ENCODE data around the gene C10orf62. TPM values are rescaled to one million over a fixed set of nuclear protein-coding genes. Genes with fewer than 3 reads are reported as not detected.

The C10orf62 gene
- total RNA-seq, 2 experiments from 2014 or later = not detected

- CTCF ChIA-PET = interaction anchor here (0.6 to 1.3 kb wide), 4 partner anchors 15 to 148 kb away, joined by 3 read pairs; no protein-coding TSS in a partner anchor
- DNase-seq = no peak
- no peak overlapping the region for H3K27ac Mint-ChIP-seq
- intact Hi-C loops (cut with micrococcal nuclease) = no loop called here
- no peaks in the 10 kb centered on the region for H3K4me1 Mint-ChIP-seq (ENCODE audit: low read depth)
- no peaks in the 10 kb centered on the region for H3K36me3 Mint-ChIP-seq (ENCODE audit: low read depth)
- H3K27me3 Mint-ChIP-seq (ENCODE audit: low read depth) = no peaks in the 10 kb centered on the region
- H3K4me3 Mint-ChIP-seq = no peak overlapping the region
- no peaks in the 10 kb centered on the region for H3K9me3 Mint-ChIP-seq
Observed at GRCh38 chr10:97596101-97597082, 6.9 kb downstream of the C10orf62 start.

- Mint-ChIP-seq H3K36me3 (ENCODE audit: low read depth) (no peaks in the 10 kb centered on the region), H3K4me3 (no peak overlapping the region), H3K9me3 (no peaks in the 10 kb centered on the region), H3K27me3 (ENCODE audit: low read depth) (no peaks in the 10 kb centered on the region), H3K4me1 (ENCODE audit: low read depth) (no peaks in the 10 kb centered on the region), H3K27ac (no peak overlapping the region)
- DNase-seq = no peak
- intact Hi-C loops (cut with micrococcal nuclease) = no loop called here
- CTCF ChIA-PET = interaction anchor here (1.2 to 1.4 kb wide), 2 partner anchors 26 to 182 kb away, joined by 3 to 4 read pairs; no protein-coding TSS in a partner anchor
Observed at GRCh38 chr10:97597778-97598177, 8.3 kb downstream of the C10orf62 start.

GRCh38 chr10:97598407-97599271 lies 9.1 kb downstream of the C10orf62 start:
- no peaks in the 10 kb centered on the region for H3K9me3 Mint-ChIP-seq
- intact Hi-C loops (cut with micrococcal nuclease) = no loop called here
- no peaks in the 10 kb centered on the region for H3K36me3 Mint-ChIP-seq (ENCODE audit: low read depth)
- no peaks in the 10 kb centered on the region for H3K27me3 Mint-ChIP-seq (ENCODE audit: low read depth)
- CTCF ChIA-PET = interaction anchor here (0.6 to 1.4 kb wide), 4 partner anchors 27 to 320 kb away, joined by 3 to 6 read pairs (median 4); no protein-coding TSS in a partner anchor
- H3K4me3 Mint-ChIP-seq = no peak overlapping the region
- no peak overlapping the region for H3K27ac Mint-ChIP-seq
- H3K4me1 Mint-ChIP-seq (ENCODE audit: low read depth) = no peaks in the 10 kb centered on the region
- no peak for DNase-seq

- CTCF ChIA-PET = interaction anchor here (0.6 kb wide), 1 partner anchor 320 kb away, joined by 6 read pairs; no protein-coding TSS in a partner anchor
- Mint-ChIP-seq H3K4me3 (no peak overlapping the region), H3K27ac (no peak overlapping the region), H3K9me3 (no peaks in the 10 kb centered on the region), H3K36me3 (ENCODE audit: low read depth) (no peaks in the 10 kb centered on the region), H3K27me3 (ENCODE audit: low read depth) (no peaks in the 10 kb centered on the region), H3K4me1 (ENCODE audit: low read depth) (no peaks in the 10 kb centered on the region)
- DNase-seq = no peak
- intact Hi-C loops (cut with micrococcal nuclease) = no loop called here
Observed at GRCh38 chr10:97599272-97599619, 9.7 kb downstream of the C10orf62 start.

- no peak overlapping the region for H3K27ac Mint-ChIP-seq
- CTCF ChIA-PET = no interaction called here
- intact Hi-C loops (cut with micrococcal nuclease) = no loop called here
Observed at GRCh38 chr10:97600616-97601015, 11.1 kb downstream of the C10orf62 start.

GRCh38 chr10:97601268-97602215 lies 12.0 kb downstream of the C10orf62 start:
- no peak overlapping the region for H3K27ac Mint-ChIP-seq
- H3K36me3 Mint-ChIP-seq (ENCODE audit: low read depth) = no peaks in the 10 kb centered on the region
- no peak for DNase-seq
- H3K4me3 Mint-ChIP-seq = no peak overlapping the region
- intact Hi-C loops (cut with micrococcal nuclease) = no loop called here
- CTCF ChIA-PET = no interaction called here
- no peaks in the 10 kb centered on the region for H3K4me1 Mint-ChIP-seq (ENCODE audit: low read depth)
- H3K27me3 Mint-ChIP-seq (ENCODE audit: low read depth) = no peaks in the 10 kb centered on the region
- no peaks in the 10 kb centered on the region for H3K9me3 Mint-ChIP-seq

More at GRCh38 chr10:97600616-97601015, 11.1 kb downstream of the C10orf62 start:
- no peaks in the 10 kb centered on the region for H3K9me3 Mint-ChIP-seq
- DNase-seq = no peak
- no peak overlapping the region for H3K4me3 Mint-ChIP-seq
- no peaks in the 10 kb centered on the region for H3K27me3 Mint-ChIP-seq (ENCODE audit: low read depth)
- H3K36me3 Mint-ChIP-seq (ENCODE audit: low read depth) = no peaks in the 10 kb centered on the region
- no peaks in the 10 kb centered on the region for H3K4me1 Mint-ChIP-seq (ENCODE audit: low read depth)

GRCh38 chr10:97607095-97607636 lies 17.6 kb downstream of the C10orf62 start:
- H3K4me1 Mint-ChIP-seq (ENCODE audit: low read depth) = no peaks in the 10 kb centered on the region

GRCh38 chr10:97608991-97609561 lies 19.6 kb downstream of the C10orf62 start:
- H3K4me1 Mint-ChIP-seq (ENCODE audit: low read depth) = no peaks in the 10 kb centered on the region
- intact Hi-C loops (cut with micrococcal nuclease) = no loop called here
- no peak overlapping the region for H3K4me3 Mint-ChIP-seq
- no peak overlapping the region for H3K27ac Mint-ChIP-seq
- no peak for DNase-seq
- CTCF ChIA-PET = interaction anchor here (0.6 to 1.1 kb wide), 5 partner anchors 12 to 841 kb away, joined by 3 to 4 read pairs (median 4); partner anchors contain the start of gene ANKRD2
- no peaks in the 10 kb centered on the region for H3K36me3 Mint-ChIP-seq (ENCODE audit: low read depth)
- no peaks in the 10 kb centered on the region for H3K9me3 Mint-ChIP-seq
- no peaks in the 10 kb centered on the region for H3K27me3 Mint-ChIP-seq (ENCODE audit: low read depth)

More at GRCh38 chr10:97607095-97607636, 17.6 kb downstream of the C10orf62 start:
- intact Hi-C loops (cut with micrococcal nuclease) = no loop called here
- Mint-ChIP-seq H3K27me3 (ENCODE audit: low read depth) (no peaks in the 10 kb centered on the region), H3K36me3 (ENCODE audit: low read depth) (no peaks in the 10 kb centered on the region), H3K4me3 (no peak overlapping the region), H3K9me3 (no peaks in the 10 kb centered on the region), H3K27ac (no peak overlapping the region)
- DNase-seq = no peak
- CTCF ChIA-PET = interaction anchor here (0.5 kb wide), 1 partner anchor 72 kb away, joined by 4 read pairs; no protein-coding TSS in a partner anchor

GRCh38 chr10:97611473-97611872 lies 22.0 kb downstream of the C10orf62 start:
- no peak for DNase-seq
- Mint-ChIP-seq H3K4me1 (ENCODE audit: low read depth) (no peaks in the 10 kb centered on the region), H3K27ac (no peak overlapping the region), H3K4me3 (no peak overlapping the region), H3K27me3 (ENCODE audit: low read depth) (no peaks in the 10 kb centered on the region), H3K9me3 (no peaks in the 10 kb centered on the region), H3K36me3 (ENCODE audit: low read depth) (no peaks in the 10 kb centered on the region)
- CTCF ChIA-PET = no interaction called here
- intact Hi-C loops (cut with micrococcal nuclease) = no loop called here

GRCh38 chr10:97612386-97612785 lies 22.9 kb downstream of the C10orf62 start:
- Mint-ChIP-seq H3K27ac (no peak overlapping the region), H3K36me3 (ENCODE audit: low read depth) (no peaks in the 10 kb centered on the region), H3K4me3 (no peak overlapping the region), H3K4me1 (ENCODE audit: low read depth) (no peaks in the 10 kb centered on the region), H3K27me3 (ENCODE audit: low read depth) (no peaks in the 10 kb centered on the region), H3K9me3 (no peaks in the 10 kb centered on the region)
- intact Hi-C loops (cut with micrococcal nuclease) = loop anchor here (2.0 kb wide), 1 partner anchor 40 kb away; the partner anchor contains the start of gene ANKRD2
- CTCF ChIA-PET = interaction anchor here (1.3 to 1.6 kb wide), 2 partner anchors 41 to 139 kb away, joined by 3 to 8 read pairs; no protein-coding TSS in a partner anchor
- DNase-seq = no peak

- no peak for DNase-seq
- intact Hi-C loops (cut with micrococcal nuclease) = no loop called here
- no peak overlapping the region for H3K27ac Mint-ChIP-seq
- CTCF ChIA-PET = no interaction called here
- no peaks in the 10 kb centered on the region for H3K27me3 Mint-ChIP-seq (ENCODE audit: low read depth)
- no peaks in the 10 kb centered on the region for H3K36me3 Mint-ChIP-seq (ENCODE audit: low read depth)
- H3K9me3 Mint-ChIP-seq = no peaks in the 10 kb centered on the region
- no peak overlapping the region for H3K4me3 Mint-ChIP-seq
- H3K4me1 Mint-ChIP-seq (ENCODE audit: low read depth) = no peaks in the 10 kb centered on the region
Observed at GRCh38 chr10:97618285-97618684, 28.8 kb downstream of the C10orf62 start.

Measured in activated naive CD4-positive, alpha-beta T cell treated with anti-CD3 and anti-CD28 coated beads for 36 hours (primary cell).